HG03095 (cell line): ENCODE data around the gene LRRC75A.
"Not testable (repeated sequence)": the region's sequence is repeated elsewhere in the genome, so short reads cannot be mapped to it uniquely, and the experiment has no call there.

Source experiments
- ATAC-seq: cut with Tn5 transposase; IDR thresholded peaks from one replicate; pipeline ENCODE4 v1.9.1; 2021; ENCODE audit warnings: moderate library complexity; ENCODE audit not compliant: unreplicated experiment

The LRRC75A gene

DNA sequence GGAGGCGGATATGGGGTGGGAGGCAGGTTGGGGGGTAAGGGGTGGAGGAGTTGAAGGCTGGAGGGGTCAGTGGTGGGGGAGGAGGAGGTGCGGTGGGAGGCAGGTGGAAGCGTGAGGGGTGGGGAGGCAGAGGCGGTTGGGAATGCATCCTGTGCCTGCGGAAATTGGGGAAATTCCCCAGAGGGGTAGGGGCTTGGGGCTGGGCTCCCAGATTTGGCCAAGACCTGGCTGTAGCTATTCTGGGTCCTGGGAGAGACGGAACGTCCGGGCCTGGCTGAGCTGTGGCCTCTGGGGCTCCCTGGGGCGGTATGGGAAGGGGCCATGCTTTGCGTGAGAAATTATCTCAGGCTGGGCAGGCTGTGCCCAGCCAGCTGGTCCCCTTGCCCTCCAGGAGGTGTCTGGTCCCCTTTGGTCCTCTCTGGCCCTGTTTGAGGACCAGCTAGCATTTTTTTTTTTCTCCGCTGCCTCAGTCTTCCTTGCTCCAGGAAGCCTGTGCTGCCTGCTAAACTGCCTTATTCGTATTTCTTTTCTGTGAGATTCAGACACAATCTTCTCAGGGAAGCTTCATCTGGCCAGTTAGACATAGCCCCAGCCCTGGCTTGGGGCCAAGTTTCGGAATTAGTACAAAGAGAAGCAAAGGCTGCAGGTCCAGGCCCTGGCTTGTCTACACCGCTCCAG lies 83.9 kb downstream of the LRRC75A start:
- peak; percentile 82 for ATAC-seq

DNA sequence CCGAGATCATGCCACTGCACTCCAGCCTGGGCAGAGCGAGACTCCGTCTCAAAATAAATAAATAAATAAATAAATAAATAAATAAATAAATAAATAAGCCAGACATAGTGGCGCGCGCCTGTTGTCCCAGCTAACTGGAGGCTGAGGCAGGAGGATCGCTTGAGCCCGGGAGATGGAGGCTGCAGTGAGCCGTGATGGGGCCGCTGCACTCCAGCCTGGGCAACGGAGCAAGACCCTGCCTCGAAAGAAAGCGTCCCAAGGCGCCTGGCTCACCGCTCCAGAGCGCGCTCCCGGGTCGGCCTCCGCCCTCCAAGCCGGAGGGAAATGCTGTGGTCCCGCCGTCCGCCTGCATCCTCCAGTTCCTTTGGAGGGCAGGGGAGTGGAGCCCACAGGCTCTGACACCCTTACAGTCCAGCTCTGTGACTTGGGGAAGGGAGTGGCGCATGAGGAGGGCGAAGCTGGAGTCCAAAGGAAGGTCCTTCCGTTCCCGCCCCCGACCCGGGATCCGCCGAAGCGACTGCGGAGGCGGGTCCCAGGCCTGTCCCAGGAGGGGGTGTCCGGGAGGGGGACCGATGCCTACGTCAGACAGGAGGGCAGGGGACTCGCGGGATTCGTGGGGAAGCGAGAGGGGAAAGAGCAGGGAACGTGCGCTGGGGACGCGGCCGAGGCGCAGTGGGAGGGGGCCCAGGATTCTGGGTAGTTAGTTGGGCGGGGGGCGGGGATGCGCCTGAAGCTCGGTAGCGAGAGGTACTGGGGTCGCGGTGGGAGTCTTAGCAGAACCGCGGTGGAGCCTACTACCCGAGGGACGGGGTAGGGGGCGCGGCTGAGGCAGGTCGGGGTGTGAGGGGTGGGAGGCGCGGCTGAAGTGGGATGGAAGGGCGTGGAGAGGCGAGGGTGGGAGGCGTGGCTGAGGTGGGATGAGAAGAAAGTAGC lies 85.0 kb downstream of the LRRC75A start:
- ATAC-seq = no peak

DNA sequence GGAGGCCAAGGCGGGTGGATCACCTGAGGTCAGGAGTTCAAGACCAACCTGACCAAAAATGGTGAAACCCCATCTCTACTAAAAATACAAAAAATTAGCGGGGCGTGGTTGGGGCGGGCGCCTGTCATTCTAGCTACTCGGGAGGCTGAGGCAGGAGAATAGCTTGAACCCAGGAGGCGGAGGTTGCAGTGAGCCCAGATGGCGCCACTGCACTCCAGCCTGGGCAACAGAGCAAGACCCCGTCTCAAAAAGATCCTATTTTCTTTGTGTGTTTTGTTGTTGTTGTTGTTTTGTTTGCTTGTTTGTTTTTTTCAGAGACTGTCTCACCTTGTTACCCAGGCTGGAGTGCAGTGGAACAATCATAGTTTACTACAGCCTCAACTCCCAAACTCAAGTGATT lies 88.1 kb downstream of the LRRC75A start:
- ATAC-seq = not testable (repeated sequence)

DNA sequence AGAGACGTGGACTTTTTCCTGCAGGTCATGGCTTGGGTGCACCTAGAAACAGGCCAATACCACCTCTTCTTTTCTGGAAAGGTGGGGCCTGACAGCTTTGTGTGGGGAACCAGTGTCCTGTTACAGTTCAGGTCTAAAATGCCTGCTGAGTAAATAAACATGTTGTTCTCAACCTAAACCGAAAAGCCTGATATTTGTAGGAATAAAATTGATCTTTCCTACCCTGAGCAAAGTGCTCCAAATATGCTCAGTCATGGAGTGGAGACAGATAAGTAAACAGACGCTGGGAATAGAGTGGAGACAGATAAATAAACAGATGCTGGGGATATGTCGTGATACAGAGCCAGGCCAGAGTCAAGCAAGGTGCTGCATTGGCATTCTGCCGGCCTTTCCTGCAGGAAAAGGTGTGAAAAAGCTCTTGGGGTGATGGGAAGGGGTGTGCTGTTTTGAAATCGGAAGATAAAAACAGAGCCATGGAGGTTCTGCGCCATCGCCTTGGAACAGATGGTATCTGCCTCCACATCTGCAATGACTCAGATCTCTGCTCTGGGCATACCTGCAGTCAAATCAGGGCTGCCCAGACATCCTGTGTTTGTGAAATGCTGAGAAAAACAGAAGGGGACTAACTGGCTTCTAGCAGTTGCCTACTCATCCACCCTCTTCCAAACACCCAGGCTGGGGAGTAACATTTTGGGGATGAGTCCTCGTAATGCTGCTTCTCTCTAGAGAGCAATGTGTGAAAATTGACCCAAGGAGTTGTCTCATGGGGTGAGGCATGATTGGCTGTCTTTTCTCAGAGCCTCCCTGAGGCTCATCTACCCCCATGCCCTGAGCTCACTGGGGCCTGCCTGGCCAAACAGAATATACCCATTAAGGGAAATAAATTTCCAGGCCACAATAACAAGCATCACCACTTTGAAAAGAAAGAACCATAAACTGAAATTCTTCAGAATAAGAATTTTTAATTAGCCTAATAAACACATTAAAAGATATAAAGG lies 93.4 kb downstream of the LRRC75A start:
- peak; percentile 62 for ATAC-seq

DNA sequence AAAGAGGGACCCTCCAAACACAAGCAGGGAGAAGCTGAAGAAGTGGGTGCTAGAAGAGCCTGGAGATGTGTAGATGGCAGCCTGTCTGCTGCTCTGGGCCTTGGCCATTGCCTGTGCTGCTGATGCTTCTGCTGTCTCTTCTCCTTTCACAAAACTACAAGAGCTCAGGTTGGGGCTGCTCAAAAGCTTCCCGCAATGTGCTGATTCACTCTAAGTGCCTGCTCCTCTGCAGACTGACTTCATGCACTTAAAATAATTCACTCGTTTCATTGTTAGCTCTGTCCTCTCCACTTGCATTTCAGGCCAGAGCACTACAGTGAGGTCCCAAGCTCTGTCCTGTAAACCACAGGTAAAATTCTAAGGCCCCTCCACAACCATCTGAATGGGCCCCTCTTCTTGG lies 95.3 kb downstream of the LRRC75A start:
- not testable (repeated sequence) for ATAC-seq

DNA sequence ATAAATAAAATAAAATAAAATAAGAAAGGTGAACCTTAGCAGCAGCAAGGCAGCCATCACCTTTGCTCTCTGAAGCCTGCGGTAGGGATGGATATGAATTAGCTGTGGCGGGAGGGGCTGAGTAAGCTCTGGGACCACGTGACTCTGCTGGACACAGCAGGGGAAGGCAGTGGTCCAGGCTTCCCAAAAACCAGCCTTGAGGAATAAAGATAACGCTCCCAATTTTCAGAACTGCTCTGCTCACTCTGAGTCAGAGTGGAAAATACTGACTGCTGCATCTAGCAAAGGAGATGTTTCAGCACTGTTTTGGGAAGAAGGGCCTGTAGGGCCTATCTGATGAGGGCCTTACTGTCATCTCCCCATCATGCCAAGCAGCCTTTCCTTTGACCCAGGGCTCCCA lies 96.1 kb downstream of the LRRC75A start:
- ATAC-seq = not testable (repeated sequence)

DNA sequence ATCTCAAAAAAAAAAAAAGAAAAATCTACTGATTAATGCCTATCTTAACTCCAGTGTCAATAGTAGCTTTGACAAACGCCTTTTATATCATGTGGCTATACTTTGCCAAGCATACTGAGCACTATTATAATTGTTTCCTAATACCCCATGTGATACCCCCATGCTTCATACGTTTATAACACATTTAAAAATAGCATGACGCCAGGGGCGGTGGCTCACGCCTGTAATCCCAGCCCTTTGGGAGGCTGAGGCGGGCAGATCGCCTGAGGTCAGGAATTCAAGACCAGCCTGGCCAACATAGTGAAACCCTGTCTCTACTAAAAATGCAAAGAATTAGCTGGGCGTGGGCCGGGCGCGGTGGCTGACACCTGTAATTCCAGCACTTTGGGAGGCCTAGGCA lies 99.5 kb downstream of the LRRC75A start:
- ATAC-seq = not testable (repeated sequence)
